Ishikawa (cell line): ENCODE data around the gene TRIM44.

Experiments
- EGR1 ChIP-seq: IDR thresholded peaks from 2 replicates; pipeline ENCODE4 v1.6.1; 2012
- EP300 ChIP-seq: IDR thresholded peaks from 2 replicates; pipeline ENCODE4 v1.6.1; 2012; ENCODE audit warnings: borderline replicate concordance
- MAX ChIP-seq: IDR thresholded peaks from 2 replicates; pipeline ENCODE4 v1.6.1; 2012
- RAD21 ChIP-seq: IDR thresholded peaks from 2 replicates; pipeline ENCODE4 v1.6.1; 2012; ENCODE audit warnings: low read depth
- REST ChIP-seq: IDR thresholded peaks from 2 replicates; pipeline ENCODE4 v1.6.1; 2012; ENCODE audit warnings: low read depth, mild to moderate bottlenecking
- TCF12 ChIP-seq: IDR thresholded peaks from 2 replicates; pipeline ENCODE4 v1.6.1; 2012; ENCODE audit warnings: low read depth
- TEAD4 ChIP-seq: IDR thresholded peaks from 2 replicates; pipeline ENCODE4 v1.6.1; 2012
- YY1 ChIP-seq: IDR thresholded peaks from 2 replicates; pipeline ENCODE4 v1.6.1; 2012; ENCODE audit warnings: low read depth
- ZBTB7A ChIP-seq: IDR thresholded peaks from 2 replicates; pipeline ENCODE4 v1.6.1; 2012; ENCODE audit warnings: low read depth

GRCh38 chr11:35800970-35801953, 138.7 kb downstream of the TRIM44 start:
- TF ChIP-seq EP300: no peak
- no peak for TF ChIP-seq REST
- TF ChIP-seq TCF12: no peak
- TF ChIP-seq RAD21: no peak
- TF ChIP-seq EGR1: no peak
- no peak for TF ChIP-seq YY1
- no peak for TF ChIP-seq ZBTB7A
- TF ChIP-seq MAX: no peak
- TF ChIP-seq TEAD4: no peak
